HEK293 (cell line): ENCODE data around the gene DLGAP3.
"Not testable (repeated sequence)": the region's sequence is repeated elsewhere in the genome, so short reads cannot be mapped to it uniquely, and the experiment has no call there.

ENCODE experiments used
- ZEB2 ChIP-seq: fragments of 450-650 bp; formaldehyde crosslinking; IDR thresholded peaks from 2 replicates; pipeline ENCODE4 v1.5.1; 2016; ENCODE audit warnings: missing biosample characterization, missing genetic modification characterization
- ZNF132 ChIP-seq: fragments of 450-650 bp; formaldehyde crosslinking; IDR thresholded peaks from 2 replicates; pipeline ENCODE4 v1.5.1; 2017; ENCODE audit warnings: missing biosample characterization, missing genetic modification characterization, borderline replicate concordance
- ZNF138 ChIP-seq: fragments of 450-650 bp; formaldehyde crosslinking; IDR thresholded peaks from 2 replicates; pipeline ENCODE4 v1.5.1; 2016; ENCODE audit warnings: missing biosample characterization, missing genetic modification characterization, borderline replicate concordance
- TF ChIP-seq, protein P1 (sequence below): fragments of 450-650 bp; formaldehyde crosslinking; IDR thresholded peaks from 2 replicates; pipeline ENCODE4 v1.5.1; 2016; ENCODE audit warnings: missing biosample characterization, missing genetic modification characterization

- TF ChIP-seq, protein P1, sequence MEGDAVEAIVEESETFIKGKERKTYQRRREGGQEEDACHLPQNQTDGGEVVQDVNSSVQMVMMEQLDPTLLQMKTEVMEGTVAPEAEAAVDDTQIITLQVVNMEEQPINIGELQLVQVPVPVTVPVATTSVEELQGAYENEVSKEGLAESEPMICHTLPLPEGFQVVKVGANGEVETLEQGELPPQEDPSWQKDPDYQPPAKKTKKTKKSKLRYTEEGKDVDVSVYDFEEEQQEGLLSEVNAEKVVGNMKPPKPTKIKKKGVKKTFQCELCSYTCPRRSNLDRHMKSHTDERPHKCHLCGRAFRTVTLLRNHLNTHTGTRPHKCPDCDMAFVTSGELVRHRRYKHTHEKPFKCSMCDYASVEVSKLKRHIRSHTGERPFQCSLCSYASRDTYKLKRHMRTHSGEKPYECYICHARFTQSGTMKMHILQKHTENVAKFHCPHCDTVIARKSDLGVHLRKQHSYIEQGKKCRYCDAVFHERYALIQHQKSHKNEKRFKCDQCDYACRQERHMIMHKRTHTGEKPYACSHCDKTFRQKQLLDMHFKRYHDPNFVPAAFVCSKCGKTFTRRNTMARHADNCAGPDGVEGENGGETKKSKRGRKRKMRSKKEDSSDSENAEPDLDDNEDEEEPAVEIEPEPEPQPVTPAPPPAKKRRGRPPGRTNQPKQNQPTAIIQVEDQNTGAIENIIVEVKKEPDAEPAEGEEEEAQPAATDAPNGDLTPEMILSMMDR (tag by site-specific recombination): not testable (repeated sequence)
- TF ChIP-seq ZEB2, ZNF138, ZNF132 (tag by site-specific recombination): not testable (repeated sequence)
Observed at GRCh38 chr1:34967672-34968071, 38.2 kb upstream of the DLGAP3 start.
